A549 treated with DMSO at 1 μM for 4 hours (cell line): ENCODE measurements around the gene COX6B1. TPM values are rescaled to one million over a fixed set of nuclear protein-coding genes. Genes with fewer than 3 reads are reported as not detected.

Experiments
- total RNA-seq: library from RNA; stranded (reverse); fragments of 200-300 nt; extraction: Qiagen RNA extraction; gene quantifications from 5 replicates; pipeline ENCODE4 v1.2.3, GENCODE V29; 2022; ENCODE audit warnings: low read depth

Gene COX6B1, protein sequence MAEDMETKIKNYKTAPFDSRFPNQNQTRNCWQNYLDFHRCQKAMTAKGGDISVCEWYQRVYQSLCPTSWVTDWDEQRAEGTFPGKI
- 1,270 to 1,573 TPM (median 1,320 TPM) in 5 replicates for total RNA-seq

DNA sequence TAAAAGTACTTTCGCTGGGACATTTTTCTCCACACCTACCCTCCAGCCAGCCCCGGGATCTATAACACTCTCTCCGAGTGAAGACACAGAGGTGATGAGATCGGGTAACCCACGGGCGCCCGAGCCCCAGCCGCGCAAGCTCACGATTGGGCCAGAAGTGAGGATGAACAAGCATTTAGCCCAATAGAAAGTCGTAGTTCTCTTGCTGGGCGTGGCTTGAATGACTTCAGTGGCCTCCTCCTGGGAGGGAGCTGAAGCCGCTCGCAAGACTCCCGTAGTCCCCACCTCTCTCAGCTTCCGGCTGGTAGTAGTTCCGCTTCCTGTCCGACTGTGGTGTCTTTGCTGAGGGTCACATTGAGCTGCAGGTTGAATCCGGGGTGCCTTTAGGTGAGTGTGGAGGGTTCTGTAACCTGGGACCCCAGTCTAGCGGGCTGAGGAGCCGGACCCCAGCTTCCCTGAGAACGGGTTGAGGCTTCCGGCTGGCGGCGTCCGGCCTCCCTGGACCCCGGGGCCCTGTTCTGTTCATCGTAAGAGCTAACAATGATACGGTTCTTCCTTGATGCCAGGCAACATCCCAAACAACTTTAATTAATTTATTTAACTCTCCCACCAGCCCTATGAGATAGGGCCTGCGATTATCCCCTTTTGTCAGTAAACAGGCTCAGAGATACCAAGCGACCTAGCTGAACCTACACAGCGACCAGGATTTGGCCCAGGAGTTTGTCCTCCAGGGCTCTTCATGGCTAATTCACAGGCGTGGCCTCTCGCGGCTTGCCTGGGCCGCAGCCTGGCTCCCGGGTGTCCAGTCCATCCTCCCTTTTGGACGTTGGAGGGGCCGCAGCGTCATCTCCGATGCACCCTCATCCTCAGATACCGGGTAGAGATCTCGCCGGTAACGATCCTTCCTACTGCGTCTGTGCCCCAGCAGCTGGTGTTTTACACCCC is at the start of gene COX6B1:
TSS of gene COX6B1 (plus strand) at position 307 of the 945 bp plus-strand sequence. CDS start 2,921 bp downstream, outside the sequence.

DNA sequence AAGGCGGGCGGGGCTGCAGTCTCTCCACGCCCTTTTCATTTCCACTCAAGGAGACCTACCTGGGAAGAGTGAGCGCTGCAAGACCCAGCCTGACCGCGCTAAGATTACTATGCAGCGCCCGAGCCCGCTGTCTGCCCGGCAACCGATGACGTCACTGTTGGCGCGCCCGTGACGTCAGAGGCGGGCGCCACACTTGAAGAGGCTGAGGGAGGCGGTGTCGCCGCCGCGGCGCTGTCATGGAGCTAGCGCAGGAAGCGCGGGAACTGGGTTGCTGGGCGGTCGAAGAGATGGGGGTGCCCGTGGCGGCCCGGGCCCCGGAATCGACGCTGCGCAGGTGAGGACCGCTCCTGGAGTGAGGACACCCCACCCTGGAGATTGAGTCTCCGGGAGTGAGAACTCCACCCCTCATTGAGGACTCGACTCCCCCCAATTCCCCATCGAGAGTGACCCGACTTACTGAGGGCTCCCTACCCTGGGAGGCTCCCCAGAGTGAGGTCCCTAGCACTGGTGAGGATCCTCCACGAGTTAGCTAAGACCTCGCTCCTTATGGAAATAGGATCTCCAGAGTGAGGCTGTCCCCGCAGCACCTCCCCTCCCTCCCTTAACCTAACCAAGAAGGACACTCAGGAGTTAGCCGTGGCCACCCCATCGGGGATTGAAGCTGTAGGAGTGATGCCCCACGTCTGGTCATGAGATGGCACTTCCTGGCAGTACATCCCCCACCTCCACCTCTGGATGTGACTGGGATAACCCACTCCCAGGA is 35.4 kb upstream of the COX6B1 start, which contains the start of gene HAUS5:
TSS of gene HAUS5 (plus strand) at position 177 of the 763 bp plus-strand sequence. CDS start at position 237, 60 bp downstream.

DNA sequence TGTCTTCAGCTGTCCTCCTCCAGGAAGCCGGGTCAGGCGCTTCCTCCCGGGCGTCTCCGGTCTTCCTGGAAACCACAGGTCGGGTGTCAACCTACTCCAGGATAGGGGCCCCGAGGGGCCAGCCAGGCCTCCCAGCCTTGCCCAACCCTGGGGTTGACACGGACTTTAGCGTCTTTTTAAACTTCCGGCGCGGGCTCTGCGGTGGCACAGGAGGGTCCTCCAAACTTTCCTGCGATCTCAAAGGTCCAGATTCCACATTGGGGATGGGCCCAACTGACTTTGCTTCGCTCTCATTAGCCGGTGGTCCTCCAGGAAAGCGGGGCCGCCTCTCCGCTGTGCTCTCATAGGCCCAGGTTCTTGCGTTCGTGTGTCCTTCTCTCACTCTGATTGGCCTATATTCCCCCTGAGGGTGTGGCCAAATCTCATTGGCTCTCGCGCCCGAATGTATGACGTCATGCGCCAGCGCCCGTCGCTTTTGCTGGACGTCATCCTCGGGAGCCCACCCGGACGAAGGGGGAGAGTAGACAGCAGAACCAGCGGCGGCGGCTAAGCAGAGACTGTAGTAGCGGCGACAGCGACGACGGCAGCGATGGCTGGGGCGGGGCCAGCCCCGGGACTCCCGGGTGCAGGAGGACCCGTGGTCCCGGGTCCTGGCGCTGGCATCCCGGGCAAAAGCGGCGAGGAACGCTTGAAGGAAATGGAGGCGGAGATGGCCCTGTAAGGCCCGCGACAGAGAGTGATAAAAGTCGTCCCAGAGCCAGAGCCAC is 19.4 kb upstream of the COX6B1 start, which contains the start of gene RBM42:
TSS of gene RBM42 (plus strand) at position 472 of the 767 bp plus-strand sequence. CDS start at position 590, 118 bp downstream.

DNA sequence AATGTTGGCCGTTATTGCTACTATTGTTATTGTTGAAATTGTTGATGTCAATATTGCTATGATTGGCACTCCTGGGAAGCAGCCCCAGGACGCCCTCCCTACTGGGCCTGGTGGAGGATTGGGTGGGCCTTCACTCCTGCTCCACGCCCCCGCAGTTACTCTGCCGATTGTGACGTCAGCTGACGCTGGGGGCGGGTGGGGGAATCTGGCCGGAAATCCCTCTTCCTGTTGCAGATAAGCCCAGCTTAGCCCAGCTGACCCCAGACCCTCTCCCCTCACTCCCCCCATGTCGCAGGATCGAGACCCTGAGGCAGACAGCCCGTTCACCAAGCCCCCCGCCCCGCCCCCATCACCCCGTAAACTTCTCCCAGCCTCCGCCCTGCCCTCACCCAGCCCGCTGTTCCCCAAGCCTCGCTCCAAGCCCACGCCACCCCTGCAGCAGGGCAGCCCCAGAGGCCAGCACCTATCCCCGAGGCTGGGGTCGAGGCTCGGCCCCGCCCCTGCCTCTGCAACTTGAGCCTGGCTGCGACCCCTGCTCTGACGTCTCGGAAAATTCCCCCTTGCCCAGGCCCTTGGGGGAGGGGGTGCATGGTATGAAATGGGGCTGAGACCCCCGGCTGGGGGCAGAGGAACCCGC is 6.5 kb upstream of the COX6B1 start, which contains the start of gene ETV2:
TSS of gene ETV2 (plus strand) at position 231 of the 637 bp plus-strand sequence. CDS start 716 bp downstream, outside the sequence.

DNA sequence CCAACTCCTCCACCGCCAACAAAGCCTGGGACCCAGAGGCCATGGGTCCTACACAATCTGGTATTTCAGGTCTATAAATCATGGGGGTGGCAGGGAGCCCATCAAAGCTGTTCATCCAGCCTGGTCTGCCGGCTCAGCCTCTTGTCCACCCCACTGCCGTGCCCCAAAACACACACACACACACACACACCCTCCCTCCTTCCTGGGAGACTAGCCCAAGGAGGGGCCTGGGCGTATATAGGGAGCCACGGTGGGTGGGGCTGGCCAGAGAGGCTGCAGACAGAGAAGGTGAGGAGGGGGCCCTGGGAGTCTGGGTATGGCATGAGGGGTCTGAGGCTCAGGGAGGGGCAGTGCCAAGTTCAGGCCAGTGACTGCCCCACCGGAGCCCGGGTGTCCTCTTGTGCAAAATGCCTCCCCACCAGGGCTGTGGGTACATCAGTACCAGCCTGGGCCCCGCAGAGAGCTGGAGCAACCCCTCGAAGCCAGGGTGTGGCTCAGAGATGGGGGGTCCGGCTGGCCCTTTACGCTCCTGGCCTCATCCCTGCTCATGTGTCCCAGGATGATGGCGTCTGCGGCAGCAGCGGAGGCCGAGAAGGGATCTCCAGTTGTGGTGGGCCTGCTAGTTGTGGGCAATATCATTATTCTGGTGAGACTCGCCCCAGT is 18.3 kb downstream of the COX6B1 start, which contains the start of gene UPK1A:
TSS of gene UPK1A (plus strand) at position 267 of the 663 bp plus-strand sequence. CDS start at position 563, 296 bp downstream.

DNA sequence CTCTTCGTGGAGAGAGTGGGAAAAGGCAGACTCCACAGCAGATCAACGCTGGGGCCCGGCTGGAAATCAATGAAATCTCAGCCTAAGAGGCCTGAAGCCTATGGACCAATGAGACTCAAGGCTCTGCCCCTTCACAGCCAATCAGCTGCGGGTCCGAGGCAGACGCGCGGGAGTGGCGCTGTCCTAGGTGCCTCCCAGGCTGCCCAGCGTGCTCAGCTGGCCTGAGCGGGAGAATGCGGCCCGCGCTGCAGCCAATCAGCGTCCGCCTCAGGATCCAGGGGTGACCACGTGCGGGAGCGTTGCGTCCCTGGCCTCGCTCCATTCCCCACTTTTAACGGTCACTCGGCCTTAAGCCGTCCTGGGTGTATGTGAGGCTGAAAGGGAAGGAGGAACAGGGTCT is 56.1 kb downstream of the COX6B1 start, which contains the start of gene ZBTB32:
TSS of gene ZBTB32 (plus strand) at position 341 of the 400 bp plus-strand sequence. CDS start 10,069 bp downstream, outside the sequence.

Other genes with a start within 250 kb of the COX6B1 start
- gene FFAR2, start 200.1 kb upstream of the COX6B1 start, total RNA-seq, result 0.05 TPM in 1 of 5 replicates, not detected in the others
- gene KRTDAP, start 157.9 kb upstream of the COX6B1 start, total RNA-seq, result not detected in 5 replicates
- gene DMKN, start 134.7 kb upstream of the COX6B1 start, total RNA-seq, result 27.3 to 37.1 TPM (median 33.6 TPM) in 5 replicates
- gene SBSN, start 120.0 kb upstream of the COX6B1 start, total RNA-seq, result 2.7 to 3.9 TPM (median 3.0 TPM) in 5 replicates
- gene GAPDHS, start 114.9 kb upstream of the COX6B1 start, total RNA-seq, result not detected in 5 replicates
- 350 to 445 TPM (median 403 TPM) in 5 replicates for gene TMEM147, start 102.7 kb upstream of the COX6B1 start, total RNA-seq
- gene ATP4A, start 84.7 kb upstream of the COX6B1 start, total RNA-seq, result 0.10 TPM in 1 of 5 replicates, not detected in the others
- gene PMIS2, start 62.1 kb upstream of the COX6B1 start, total RNA-seq, result not detected in 5 replicates
- gene HAUS5, start 35.6 kb upstream of the COX6B1 start, total RNA-seq, result 10.8 to 18.4 TPM (median 15.7 TPM) in 5 replicates
- 147 to 213 TPM (median 187 TPM) in 5 replicates for gene RBM42, start 19.3 kb upstream of the COX6B1 start, total RNA-seq
- 2.1 to 3.1 TPM (median 2.3 TPM) in 5 replicates for gene ETV2, start 6.6 kb upstream of the COX6B1 start, total RNA-seq
- 0.64 to 1.2 TPM (median 0.84 TPM) in 5 replicates for gene UPK1A, start 18.2 kb downstream of the COX6B1 start, total RNA-seq
- 0.05 TPM in 1 of 5 replicates, not detected in the others for gene ZBTB32, start 56.2 kb downstream of the COX6B1 start, total RNA-seq
- gene KMT2B, start 69.7 kb downstream of the COX6B1 start, total RNA-seq, result 47.8 to 63.3 TPM (median 58.5 TPM) in 5 replicates
- 10.2 to 13.0 TPM (median 11.9 TPM) in 5 replicates for gene IGFLR1, start 94.1 kb downstream of the COX6B1 start, total RNA-seq
- gene U2AF1L4, start 97.1 kb downstream of the COX6B1 start, total RNA-seq, result 23.0 to 29.3 TPM (median 28.6 TPM) in 5 replicates
- gene PSENEN, start 97.3 kb downstream of the COX6B1 start, total RNA-seq, result 273 to 299 TPM (median 279 TPM) in 5 replicates
- 20.7 to 27.8 TPM (median 21.4 TPM) in 5 replicates for gene LIN37, start 100.3 kb downstream of the COX6B1 start, total RNA-seq
- 0.16 to 0.34 TPM (median 0.20 TPM) in 5 replicates for gene HSPB6, start 108.7 kb downstream of the COX6B1 start, total RNA-seq
- gene PROSER3, start 109.9 kb downstream of the COX6B1 start, total RNA-seq, result 27.5 to 38.7 TPM (median 32.5 TPM) in 5 replicates
- 3.5 to 9.2 TPM (median 6.2 TPM) in 5 replicates for gene ARHGAP33, start 127.2 kb downstream of the COX6B1 start, total RNA-seq
- 0.27 to 0.66 TPM (median 0.41 TPM) in 4 of 5 replicates, not detected in the other for gene PRODH2, start 164.5 kb downstream of the COX6B1 start, total RNA-seq
- 0.17 to 0.77 TPM (median 0.42 TPM) in 5 replicates for gene NPHS1, start 204.2 kb downstream of the COX6B1 start, total RNA-seq
- gene KIRREL2, start 208.6 kb downstream of the COX6B1 start, total RNA-seq, result 0.44 to 0.74 TPM (median 0.58 TPM) in 5 replicates
- 82.7 to 99.7 TPM (median 88.7 TPM) in 5 replicates for gene APLP1, start 220.3 kb downstream of the COX6B1 start, total RNA-seq